Ishikawa (cell line): Measurements from ENCODE around the gene MYOT.

Source experiments
- CEBPB ChIP-seq: IDR thresholded peaks from 2 replicates; pipeline ENCODE4 v1.6.1; 2012
- CREB1 ChIP-seq: IDR thresholded peaks from 2 replicates; pipeline ENCODE4 v1.6.1; 2012; ENCODE audit warnings: low read depth
- EGR1 ChIP-seq: IDR thresholded peaks from 2 replicates; pipeline ENCODE4 v1.6.1; 2012
- EP300 ChIP-seq: IDR thresholded peaks from 2 replicates; pipeline ENCODE4 v1.6.1; 2012; ENCODE audit warnings: borderline replicate concordance
- FOXM1 ChIP-seq: IDR thresholded peaks from 2 replicates; pipeline ENCODE4 v1.6.1; 2012; ENCODE audit warnings: low read depth, borderline replicate concordance
- MAX ChIP-seq: IDR thresholded peaks from 2 replicates; pipeline ENCODE4 v1.6.1; 2012
- NFIC ChIP-seq: IDR thresholded peaks from 2 replicates; pipeline ENCODE4 v1.6.1; 2012
- RAD21 ChIP-seq: IDR thresholded peaks from 2 replicates; pipeline ENCODE4 v1.6.1; 2012; ENCODE audit warnings: low read depth
- REST ChIP-seq: IDR thresholded peaks from 2 replicates; pipeline ENCODE4 v1.6.1; 2012; ENCODE audit warnings: low read depth, mild to moderate bottlenecking
- TAF1 ChIP-seq: IDR thresholded peaks from 2 replicates; pipeline ENCODE4 v1.6.1; 2012; ENCODE audit warnings: low read depth, mild to moderate bottlenecking
- TCF12 ChIP-seq: IDR thresholded peaks from 2 replicates; pipeline ENCODE4 v1.6.1; 2012; ENCODE audit warnings: low read depth
- TEAD4 ChIP-seq: IDR thresholded peaks from 2 replicates; pipeline ENCODE4 v1.6.1; 2012
- USF1 ChIP-seq: IDR thresholded peaks from 2 replicates; pipeline ENCODE4 v1.6.1; 2012
- YY1 ChIP-seq: IDR thresholded peaks from 2 replicates; pipeline ENCODE4 v1.6.1; 2012; ENCODE audit warnings: low read depth
- ZBTB7A ChIP-seq: IDR thresholded peaks from 2 replicates; pipeline ENCODE4 v1.6.1; 2012; ENCODE audit warnings: low read depth

Gene MYOT

GRCh38 chr5:137826067-137826466 is 41.6 kb upstream of the MYOT start:
- TF ChIP-seq RAD21 (no peak), EP300 (no peak), YY1 (no peak), MAX (no peak), TEAD4 (no peak), EGR1 (no peak), TCF12 (no peak), USF1 (no peak), TAF1 (no peak), CEBPB (no peak)

GRCh38 chr5:137828180-137828579 is 39.5 kb upstream of the MYOT start:
- TF ChIP-seq ZBTB7A = no peak
- no peak for TF ChIP-seq TCF12
- TF ChIP-seq NFIC = no peak
- no peak for TF ChIP-seq FOXM1
- TF ChIP-seq TEAD4 = no peak
- TF ChIP-seq CEBPB = no peak
- no peak for TF ChIP-seq TAF1
- no peak for TF ChIP-seq MAX
- no peak for TF ChIP-seq REST
- no peak for TF ChIP-seq EGR1
- no peak for TF ChIP-seq EP300
- no peak for TF ChIP-seq USF1
- no peak for TF ChIP-seq RAD21
- TF ChIP-seq YY1 = no peak
- TF ChIP-seq CREB1 = no peak

- TF ChIP-seq TEAD4 = no peak
- TF ChIP-seq FOXM1 = no peak
- no peak for TF ChIP-seq CREB1
- TF ChIP-seq ZBTB7A = no peak
- TF ChIP-seq USF1 = no peak
- no peak for TF ChIP-seq RAD21
These were observed 39.0 kb upstream of the MYOT start for GRCh38 chr5:137828664-137829063.

GRCh38 chr5:137831105-137831504 is 36.6 kb upstream of the MYOT start:
- TF ChIP-seq TEAD4 (no peak), EGR1 (no peak), CEBPB (no peak), ZBTB7A (no peak), USF1 (no peak), TCF12 (no peak), NFIC (no peak), CREB1 (no peak), MAX (no peak), FOXM1 (no peak), REST (no peak), TAF1 (no peak), YY1 (no peak)

- TF ChIP-seq TCF12 (no peak), CREB1 (no peak), EP300 (no peak), MAX (no peak), FOXM1 (no peak), USF1 (no peak), TAF1 (no peak), EGR1 (no peak)
These were observed 36.1 kb upstream of the MYOT start for GRCh38 chr5:137831526-137831925.
